ENCODE measurements around the gene CCR5AS.
A peak's percentile ranks its signal among the peaks of the same experiment; 100 is the strongest.

The CCR5AS gene

GRCh38 chr3:46380471-46381221, 26.2 kb downstream of the CCR5AS start:
- DNase-seq (ENCODE audit: low spot score), result no peak

DNA sequence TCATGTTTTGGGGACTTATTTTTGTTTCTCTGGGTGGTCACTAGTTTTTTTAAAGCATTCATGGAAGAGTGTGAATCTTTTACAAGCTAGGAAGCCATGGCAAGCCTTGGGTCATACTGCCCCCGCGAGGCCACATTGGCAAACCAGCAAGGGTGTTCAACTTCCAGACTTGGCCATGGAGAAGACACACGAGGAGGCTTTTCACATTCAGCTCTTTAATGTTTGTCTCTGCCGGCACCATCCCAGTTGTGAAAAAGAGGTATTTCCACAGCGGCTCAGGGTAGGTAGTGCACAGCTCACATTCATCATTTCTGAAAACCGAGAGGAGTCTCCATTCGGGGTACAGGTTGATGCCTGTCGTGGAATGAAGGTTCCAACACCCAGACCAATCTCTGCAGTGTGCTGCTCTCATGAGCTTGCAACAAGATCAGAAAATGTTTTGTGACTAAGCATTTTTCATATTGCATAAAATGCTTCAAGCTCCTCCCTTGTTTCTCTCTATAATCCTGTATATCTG, 28.4 kb downstream of the CCR5AS start:
- peak; percentile 55 for DNase-seq (ENCODE audit: low spot score)

DNA sequence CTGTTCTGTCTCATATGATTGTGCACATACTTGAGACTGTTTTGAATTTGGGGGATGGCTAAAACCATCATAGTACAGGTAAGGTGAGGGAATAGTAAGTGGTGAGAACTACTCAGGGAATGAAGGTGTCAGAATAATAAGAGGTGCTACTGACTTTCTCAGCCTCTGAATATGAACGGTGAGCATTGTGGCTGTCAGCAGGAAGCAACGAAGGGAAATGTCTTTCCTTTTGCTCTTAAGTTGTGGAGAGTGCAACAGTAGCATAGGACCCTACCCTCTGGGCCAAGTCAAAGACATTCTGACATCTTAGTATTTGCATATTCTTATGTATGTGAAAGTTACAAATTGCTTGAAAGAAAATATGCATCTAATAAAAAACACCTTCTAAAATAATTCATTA, 31.1 kb downstream of the CCR5AS start:
- no peak for DNase-seq (ENCODE audit: low spot score)

- DNase-seq (ENCODE audit: low spot score), result no peak
Observed at GRCh38 chr3:46375218-46375617, 31.6 kb downstream of the CCR5AS start.

GRCh38 chr3:46374755-46375154, 32.1 kb downstream of the CCR5AS start:
- DNase-seq (ENCODE audit: low spot score), result no peak

- DNase-seq (ENCODE audit: low spot score), result no peak
Observed at GRCh38 chr3:46372492-46373359, 34.1 kb downstream of the CCR5AS start.

- no peak for DNase-seq (ENCODE audit: low spot score)
Observed at GRCh38 chr3:46371519-46372340, 35.1 kb downstream of the CCR5AS start.

DNA sequence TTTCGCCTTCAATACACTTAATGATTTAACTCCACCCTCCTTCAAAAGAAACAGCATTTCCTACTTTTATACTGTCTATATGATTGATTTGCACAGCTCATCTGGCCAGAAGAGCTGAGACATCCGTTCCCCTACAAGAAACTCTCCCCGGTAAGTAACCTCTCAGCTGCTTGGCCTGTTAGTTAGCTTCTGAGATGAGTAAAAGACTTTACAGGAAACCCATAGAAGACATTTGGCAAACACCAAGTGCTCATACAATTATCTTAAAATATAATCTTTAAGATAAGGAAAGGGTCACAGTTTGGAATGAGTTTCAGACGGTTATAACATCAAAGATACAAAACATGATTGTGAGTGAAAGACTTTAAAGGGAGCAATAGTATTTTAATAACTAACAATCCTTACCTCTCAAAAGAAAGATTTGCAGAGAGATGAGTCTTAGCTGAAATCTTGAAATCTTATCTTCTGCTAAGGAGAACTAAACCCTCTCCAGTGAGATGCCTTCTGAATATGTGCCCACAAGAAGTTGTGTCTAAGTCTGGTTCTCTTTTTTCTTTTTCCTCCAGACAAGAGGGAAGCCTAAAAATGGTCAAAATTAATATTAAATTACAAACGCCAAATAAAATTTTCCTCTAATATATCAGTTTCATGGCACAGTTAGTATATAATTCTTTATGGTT, 35.9 kb downstream of the CCR5AS start, which contains the start of gene CCR5:
Gene CCR5 (plus strand): TSS at position 108 of the 680 bp plus-strand sequence. CDS start 1,957 bp downstream, outside the sequence.
- no peak for DNase-seq (ENCODE audit: low spot score)

- no peak for DNase-seq (ENCODE audit: low spot score)
Observed at GRCh38 chr3:46369675-46370132, 37.2 kb downstream of the CCR5AS start.

- DNase-seq (ENCODE audit: low spot score), result no peak
Observed at GRCh38 chr3:46369151-46369550, 37.7 kb downstream of the CCR5AS start.

GRCh38 chr3:46368569-46368968, 38.3 kb downstream of the CCR5AS start:
- no peak for DNase-seq (ENCODE audit: low spot score)

- no peak for DNase-seq (ENCODE audit: low spot score)
Observed at GRCh38 chr3:46367811-46368210, 39.1 kb downstream of the CCR5AS start.

GRCh38 chr3:46365737-46366524, 40.9 kb downstream of the CCR5AS start:
- no peak for DNase-seq (ENCODE audit: low spot score)

DNA sequence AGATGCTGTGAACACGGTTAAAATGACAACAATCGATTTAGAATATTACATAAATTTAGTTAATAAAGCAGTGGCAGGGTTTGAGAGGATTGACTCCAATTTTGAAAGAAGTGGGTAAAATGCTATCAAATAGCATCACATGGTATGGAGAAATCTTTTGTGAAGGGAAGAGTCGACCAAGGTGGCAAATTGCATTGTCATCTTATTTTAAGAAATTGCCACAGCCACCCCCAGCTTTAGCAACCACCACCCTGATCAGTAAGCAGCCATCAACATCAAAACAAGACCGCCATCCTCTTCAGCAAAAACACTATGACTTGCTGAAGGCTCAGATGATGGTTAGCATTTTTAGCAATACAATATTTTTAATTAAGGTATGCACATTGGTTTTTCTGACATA, 41.8 kb downstream of the CCR5AS start:
- DNase-seq (ENCODE audit: low spot score), result no peak

DNA sequence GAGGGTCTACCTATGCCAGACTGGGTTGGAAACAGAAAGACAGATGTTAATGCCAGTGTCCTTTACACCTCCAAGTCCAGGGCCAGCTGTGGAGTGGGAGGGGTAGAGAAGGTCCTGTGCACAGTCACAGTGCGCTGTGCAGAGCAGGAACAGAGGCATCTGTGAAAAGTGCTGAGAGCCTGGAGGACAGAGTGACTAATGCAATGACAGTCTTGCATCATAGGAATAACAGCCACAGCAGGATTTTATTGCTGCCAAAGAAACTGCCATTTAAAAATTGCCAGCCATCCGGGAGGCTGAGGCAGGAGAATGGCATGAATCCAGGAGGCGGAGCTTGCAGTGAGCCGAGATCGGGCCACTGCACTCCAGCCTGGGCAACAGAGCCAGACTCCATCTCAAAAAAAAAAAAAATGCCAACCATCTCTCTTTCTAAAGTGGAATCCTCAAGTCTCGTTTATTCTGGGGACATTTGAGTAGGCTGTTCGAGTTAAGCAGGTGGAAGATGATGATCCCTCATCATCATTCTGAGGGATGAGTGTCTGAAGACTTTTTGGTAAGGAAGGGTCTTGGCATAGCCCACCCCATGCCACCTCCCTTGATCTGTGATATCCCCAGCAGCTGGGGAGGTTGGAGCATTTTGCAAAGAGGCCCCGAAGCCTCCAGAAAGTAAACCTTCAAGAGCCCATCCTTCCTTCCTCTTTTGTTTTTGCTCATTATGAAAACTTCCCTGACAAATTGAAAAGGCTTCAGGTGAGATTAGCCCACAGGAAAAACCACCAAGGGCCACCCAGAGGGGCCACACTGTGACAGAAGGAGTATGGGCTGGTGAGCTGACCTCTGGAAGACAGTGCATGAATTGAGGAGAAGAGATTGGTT, 45.2 kb downstream of the CCR5AS start:
- no peak for DNase-seq (ENCODE audit: low spot score)

- DNase-seq (ENCODE audit: low spot score), result no peak
Observed at GRCh38 chr3:46360907-46361306, 46.0 kb downstream of the CCR5AS start.

GRCh38 chr3:46359733-46360493, 47.0 kb downstream of the CCR5AS start:
- DNase-seq (ENCODE audit: low spot score), result no peak

- DNase-seq (ENCODE audit: low spot score), result no peak
Observed at GRCh38 chr3:46358466-46358865, 48.4 kb downstream of the CCR5AS start.

GRCh38 chr3:46356909-46357308, 50.0 kb downstream of the CCR5AS start:
- DNase-seq (ENCODE audit: low spot score), result no peak
